ENCODE measurements around the gene PRR16.

PRR16 gene

GRCh38 chr5:120591911-120592310 lies 127.8 kb downstream of the PRR16 start:
- no peak for DNase-seq

DNA sequence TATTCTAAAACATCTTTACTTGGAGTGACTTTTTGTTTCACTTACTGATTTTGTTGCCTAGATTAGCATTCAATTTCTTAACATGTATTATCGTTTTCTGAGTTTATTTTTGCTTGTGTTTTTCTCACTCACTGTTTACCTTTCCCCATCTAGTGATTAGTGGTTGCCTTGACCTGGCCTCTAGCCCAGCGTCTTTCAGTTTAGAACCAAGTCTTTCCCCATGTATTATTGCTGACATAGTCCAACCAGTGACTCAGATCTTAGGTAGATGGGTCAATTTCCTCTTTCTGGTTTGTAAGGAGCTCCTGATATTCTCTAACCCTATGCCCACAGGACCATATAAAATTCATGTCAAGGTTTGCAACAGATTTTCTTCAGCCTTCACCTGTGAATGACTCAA lies 135.5 kb downstream of the PRR16 start:
- no peak for DNase-seq

DNA sequence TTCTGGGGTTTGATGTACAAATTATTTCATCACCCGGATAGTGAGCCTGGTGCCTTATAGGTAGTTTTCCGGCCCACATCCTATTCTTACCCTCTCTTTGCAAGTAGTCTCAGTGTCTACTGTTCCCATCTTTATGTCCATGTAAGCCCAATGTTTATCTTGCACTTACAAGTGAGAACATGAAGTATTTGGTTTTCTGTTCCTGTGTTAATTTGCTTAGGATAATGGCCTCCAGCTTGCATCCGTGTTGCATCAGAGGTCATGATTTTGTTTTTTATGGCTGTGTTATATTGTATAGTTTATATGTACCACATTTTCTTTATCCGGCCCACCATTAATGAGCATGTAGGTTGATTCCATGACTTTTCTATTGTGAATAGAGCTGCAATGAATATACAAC lies 136.5 kb downstream of the PRR16 start:
- no peak for DNase-seq

- no peak for DNase-seq
Observed at GRCh38 chr5:120602033-120602432, 137.9 kb downstream of the PRR16 start.

DNA sequence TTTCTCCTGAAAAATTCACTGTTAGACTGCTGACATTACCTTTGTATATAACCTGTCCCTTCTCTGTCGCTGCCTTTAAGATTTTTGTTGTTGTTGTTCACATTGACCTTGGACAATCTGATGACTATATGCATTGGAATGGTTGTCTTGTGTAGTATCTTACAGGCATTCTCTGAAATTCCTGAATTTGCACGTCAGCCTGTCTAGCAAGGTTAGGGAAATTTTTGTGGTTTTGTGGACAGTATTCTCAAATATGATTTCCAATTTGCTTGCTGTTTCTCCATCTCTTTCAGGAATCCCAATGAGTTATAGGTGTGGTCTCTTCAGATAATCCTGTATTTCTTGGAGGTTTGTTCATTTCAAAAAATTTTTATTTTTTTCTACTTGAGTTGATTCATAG lies 140.8 kb downstream of the PRR16 start:
- no peak for DNase-seq

DNA sequence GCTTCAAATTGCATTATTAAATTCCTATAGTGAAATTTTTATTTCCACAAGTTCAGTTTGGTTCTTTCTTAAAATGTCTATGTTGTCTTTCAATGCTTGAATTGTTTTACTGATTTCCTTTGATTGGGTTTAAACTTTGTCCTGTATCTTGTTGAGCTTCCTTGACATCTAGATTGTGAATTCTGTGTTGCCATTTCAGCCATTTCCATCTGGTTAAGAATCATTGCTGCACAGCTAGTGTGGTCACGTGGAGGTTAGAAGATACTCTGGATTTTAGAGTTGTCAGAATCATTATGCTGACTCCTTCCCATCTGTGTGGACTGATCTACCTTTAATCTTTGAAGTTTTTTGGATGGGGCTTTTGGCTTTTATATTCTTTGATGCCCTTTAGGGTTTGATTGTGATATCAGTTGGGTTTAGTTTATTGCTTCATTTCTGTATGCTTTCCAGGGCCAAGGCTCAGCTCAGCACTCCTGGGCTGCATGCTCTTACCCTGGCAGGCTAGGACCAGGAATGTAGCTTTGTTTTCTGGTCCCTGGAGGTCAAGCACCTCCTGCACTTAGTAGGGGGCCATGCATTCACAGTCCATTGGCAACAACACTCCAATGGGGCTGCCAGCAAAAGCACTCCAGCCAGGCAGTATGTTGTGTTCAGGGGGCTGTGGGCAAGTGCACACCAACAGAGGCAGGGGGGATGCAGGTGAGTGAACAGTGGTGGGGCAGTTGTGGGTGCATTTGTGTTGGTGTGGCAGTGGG lies 141.4 kb downstream of the PRR16 start:
- DNase-seq, result no peak

- no peak for DNase-seq
Observed at GRCh38 chr5:120609570-120609969, 145.5 kb downstream of the PRR16 start.

- no peak for DNase-seq
Observed at GRCh38 chr5:120610145-120610544, 146.0 kb downstream of the PRR16 start.

GRCh38 chr5:120613729-120614128 lies 149.6 kb downstream of the PRR16 start:
- no peak for DNase-seq

DNA sequence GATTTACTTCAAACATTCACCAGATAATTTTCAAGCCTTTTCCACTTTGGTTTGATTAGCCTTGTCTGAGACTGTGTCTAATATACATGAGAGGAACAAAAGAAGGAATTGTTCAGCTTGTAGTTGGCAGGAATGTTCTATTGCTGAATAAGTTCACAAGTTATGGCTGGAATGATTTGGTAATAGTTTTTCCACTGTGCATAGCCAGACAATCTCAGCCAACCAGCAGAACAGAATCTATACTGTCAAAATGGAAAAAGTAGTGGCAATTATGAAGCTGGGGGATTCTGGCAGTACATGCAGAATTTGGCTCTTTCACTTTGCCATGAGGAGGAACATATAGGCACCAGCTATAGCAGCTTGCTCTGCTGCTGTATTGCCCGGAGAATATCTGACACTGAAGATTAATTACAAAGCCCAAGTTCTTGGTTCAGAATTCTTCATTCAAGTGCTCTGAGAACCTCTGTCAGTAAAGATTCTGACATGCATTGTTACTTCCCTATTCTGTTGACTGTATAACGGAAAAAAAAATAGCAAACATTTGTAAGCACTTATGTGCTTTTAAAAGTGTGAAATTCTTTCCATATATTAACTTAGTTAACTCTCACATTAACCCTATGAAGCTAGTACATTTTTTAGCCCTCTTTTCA lies 150.6 kb downstream of the PRR16 start:
- DNase-seq, result no peak

GRCh38 chr5:120615967-120616645 lies 152.0 kb downstream of the PRR16 start:
- DNase-seq, result no peak

DNA sequence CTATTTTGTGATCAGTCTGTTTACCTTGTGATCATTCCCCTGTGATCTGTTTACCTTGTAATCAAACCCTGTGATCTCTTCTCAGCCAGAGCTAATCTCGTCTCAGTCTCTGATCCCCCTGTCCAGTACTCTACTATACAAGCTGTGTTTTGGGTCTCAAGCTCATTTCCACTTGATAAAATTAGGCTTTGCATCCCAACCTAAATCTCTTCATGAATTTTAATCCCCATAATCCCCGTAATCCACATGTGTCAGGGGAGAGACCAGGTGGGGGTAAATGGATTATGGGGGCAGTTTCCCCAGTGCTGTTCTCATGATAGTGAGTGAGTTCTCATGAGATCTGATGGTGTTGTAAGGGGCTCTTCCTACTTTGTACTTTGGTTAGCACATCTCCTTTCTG lies 157.2 kb downstream of the PRR16 start:
- DNase-seq, result no peak

DNA sequence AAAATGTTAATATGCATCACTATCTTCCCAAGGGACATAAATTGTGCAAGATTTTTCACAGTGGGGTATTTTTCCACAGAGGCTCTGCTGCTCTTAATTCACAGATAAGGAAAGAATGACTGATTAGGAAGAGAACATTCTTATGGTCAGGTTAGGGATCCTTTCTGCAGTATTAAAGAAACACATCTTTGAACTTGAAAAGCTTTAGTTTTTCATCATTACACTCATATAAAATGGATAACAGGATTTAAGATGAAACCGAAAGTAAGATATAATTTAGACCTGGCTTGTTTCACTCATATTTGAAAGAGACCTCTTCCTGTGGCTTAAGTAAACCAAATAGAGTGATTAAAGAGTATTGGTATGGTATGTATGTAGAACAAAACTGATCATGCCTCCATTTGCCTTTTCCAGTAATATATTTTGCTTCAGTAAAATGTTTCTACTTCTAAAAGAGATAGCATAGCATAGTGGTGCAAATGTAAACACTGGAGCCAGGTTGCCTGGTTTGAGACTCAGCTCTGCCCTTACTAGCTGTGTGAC lies 160.0 kb downstream of the PRR16 start:
- no peak for DNase-seq

DNA sequence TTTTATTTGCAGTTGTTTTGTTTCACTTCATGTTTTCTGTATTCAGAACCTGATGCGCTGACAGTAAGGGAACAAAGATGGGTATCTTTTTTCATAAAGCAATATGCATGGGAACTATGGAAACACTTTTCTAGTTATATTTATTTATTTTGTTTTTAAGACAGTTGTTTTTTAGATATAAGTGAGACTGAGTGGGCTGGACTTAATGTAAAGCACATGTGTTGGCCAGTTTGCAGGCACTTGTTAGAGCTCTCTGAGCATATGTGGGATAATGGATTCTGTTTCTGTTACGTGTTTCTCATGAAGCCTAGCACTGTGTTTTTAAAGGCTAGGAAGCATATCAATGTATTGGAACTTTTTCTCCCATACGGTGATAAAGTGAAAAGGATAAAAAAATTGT lies 164.1 kb downstream of the PRR16 start:
- DNase-seq, result no peak

DNA sequence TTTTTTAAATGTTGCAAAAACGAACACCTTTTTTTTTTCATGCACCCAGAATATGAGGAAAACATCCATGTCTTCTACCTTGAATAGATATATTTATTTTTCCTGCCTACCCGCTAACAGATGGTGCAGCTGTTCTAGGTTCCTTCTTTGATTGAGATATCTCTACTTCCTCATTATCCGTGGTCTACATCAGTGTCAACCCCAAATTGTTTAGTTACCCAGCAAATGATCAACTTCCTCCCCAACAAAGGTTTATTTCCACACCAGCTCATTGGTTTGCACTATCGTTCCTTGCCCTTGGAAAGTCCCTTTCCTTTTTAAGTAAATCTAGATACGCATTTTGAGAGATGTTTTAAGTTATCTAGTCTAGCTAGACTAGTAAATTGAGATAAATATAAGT lies 166.4 kb downstream of the PRR16 start:
- DNase-seq, result no peak

GRCh38 chr5:120631611-120632010 lies 167.5 kb downstream of the PRR16 start:
- DNase-seq, result no peak

DNA sequence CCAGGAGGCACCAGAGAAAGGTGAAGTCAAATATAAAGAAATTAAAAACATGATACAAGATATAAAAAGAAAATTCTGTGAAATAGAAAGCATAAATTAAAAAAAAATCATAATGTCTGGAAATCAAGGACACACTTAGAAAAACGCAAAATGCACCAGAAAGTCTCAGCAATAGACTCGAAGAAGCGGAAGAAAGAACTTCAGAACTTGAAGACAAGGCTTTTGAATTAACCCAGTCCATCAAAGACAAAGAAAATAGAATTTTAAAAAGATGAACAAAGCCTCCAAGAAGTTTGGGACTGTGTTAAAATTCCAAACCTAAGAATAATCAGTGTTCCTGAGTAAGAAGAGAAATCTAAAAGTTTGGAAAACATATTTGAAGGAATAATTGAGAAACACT lies 168.3 kb downstream of the PRR16 start:
- DNase-seq, result no peak

- no peak for DNase-seq
Observed at GRCh38 chr5:120638449-120638848, 174.3 kb downstream of the PRR16 start.

- no peak for DNase-seq
Observed at GRCh38 chr5:120640778-120641177, 176.7 kb downstream of the PRR16 start.

DNA sequence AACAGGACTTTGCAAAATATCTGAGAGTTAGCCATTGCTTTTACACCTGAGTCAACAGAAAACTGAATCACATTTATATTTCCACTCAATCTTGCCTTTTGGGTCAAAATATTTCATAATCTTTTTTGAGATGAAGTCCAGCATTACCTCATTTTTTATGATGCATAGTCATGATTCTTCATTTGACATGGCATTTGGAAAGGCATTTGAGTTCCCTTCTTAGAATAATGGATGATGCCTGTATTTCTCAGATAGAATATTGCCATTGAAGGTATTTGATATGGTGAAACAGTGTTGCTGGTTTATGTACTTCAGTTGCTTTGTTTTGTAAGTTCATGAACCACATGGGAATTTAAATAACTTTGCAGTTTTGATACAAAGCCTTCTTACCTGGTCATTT lies 180.4 kb downstream of the PRR16 start:
- no peak for DNase-seq

DNA sequence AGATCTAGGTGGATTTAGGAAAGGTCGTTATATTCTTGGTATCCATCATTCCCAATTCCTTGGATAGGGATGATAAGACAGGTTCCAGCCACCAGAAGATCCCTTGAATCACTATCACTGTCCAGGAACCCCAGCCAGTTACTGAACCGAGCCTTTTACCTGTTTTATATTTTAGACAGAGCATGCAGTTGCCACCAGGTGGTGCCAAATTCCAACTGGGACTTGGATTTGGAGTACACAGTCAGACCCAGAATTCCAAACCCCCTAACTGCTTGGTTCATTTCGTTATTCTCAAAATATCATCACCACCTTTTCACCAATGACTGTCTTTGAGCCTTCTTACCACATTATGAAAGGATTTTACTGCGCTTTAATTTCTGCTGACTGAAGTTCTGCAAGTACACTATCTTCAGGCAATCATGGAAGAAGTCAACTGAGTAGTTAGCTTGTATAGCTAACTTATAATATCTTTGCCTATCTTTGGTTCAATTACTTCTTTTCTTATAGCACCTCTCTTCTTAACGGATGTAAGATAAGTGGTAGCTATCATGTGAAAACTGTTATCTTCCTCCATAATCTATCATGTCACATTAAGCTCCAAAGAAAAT lies 191.8 kb downstream of the PRR16 start:
- DNase-seq, result no peak

GRCh38 chr5:120657104-120657503 lies 193.0 kb downstream of the PRR16 start:
- no peak for DNase-seq

DNA sequence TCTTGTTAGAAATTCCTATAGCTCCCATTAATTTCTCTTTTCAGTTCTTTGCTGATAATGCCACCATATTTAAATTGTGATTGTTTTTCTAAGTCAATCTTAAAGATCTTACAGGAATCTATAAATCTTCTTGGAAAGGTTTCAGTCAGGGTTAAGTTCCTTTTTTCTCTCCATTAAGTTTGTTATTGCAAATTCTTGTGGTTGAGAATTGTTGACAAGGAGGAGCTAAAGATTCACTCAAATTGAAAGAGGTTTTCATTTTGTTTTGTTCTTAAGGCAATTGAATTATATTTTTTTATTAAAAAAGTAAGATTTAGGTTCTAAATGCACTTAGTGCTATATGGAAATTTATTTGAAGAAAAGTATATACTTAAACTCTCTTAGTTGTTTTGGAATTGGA lies 213.4 kb downstream of the PRR16 start:
- no peak for DNase-seq

DNA sequence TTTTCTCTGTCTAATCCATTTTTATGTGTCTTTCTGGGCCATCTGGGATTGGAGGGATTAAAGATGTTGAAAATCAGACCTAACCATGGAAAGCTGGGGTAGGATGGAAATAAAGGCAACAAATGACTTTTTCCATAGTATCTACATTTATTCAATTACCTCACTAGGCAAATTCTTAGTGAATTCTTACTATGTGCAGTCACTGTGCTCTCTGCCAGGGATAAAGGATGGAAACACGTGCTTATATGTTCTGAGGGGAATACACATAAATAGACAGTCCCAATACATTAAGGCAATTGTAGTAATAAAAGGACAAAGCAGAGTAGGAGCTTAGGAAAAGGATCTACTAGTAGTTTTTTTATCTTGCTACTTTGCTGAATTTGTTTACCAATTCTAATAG lies 214.2 kb downstream of the PRR16 start:
- DNase-seq, result no peak

Measured in NCI-H2029 (cell line).